NCI-H2196 treated with DMSO at 0.1 percent for 48 hours (cell line): ENCODE data around the gene RFFL.

Source experiments
- DNase-seq: peaks from one replicate; lab custom pipeline; 2025; ENCODE audit not compliant: unreplicated experiment; lab: John Stamatoyannopoulos, UW

Gene RFFL

DNA sequence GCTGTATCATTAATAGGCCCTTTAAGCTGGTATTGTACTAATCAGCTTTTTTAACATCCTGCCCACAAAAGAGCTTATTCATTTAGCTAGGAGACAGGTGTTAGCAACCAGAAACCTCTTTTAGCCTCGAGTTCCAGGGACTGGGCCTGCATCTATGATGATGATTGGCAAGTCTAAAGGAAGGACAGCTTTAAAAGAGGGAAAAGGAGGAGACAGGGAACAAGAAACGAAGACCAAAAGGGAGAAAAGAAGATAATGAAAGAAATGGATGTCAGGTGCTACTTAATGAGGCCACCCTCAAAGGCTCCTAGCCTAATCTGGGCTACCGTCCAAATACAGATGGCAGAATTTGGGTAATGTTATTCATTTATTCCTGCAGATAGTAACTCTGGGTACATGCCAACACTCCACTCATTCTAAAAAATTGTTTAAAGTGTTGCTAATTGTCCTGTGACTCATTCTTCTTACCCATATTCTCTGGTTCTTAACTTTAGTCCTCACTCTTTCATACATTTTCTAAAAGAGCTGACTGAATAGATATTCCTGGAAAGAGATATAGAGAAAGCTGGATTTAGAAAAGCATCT is 18.7 kb upstream of the RFFL start:
- peak; percentile 23 for DNase-seq

DNA sequence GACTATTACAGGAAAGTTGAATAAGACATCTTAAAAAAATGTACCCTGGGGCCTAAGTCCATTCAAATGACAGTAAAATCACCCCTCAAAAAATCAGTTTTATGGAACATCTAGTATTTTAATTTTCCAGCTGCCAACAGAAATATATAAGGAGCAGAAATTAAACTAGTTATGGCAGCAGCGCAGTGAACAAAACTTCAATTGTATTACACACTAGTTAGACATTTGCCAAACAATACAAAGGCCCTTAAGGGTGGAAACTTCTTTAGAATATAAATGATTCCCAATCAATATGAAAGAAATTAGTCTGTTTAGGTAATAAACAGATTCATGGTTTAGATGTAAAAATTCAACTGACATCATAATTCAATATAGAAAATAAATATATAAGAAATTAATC is 18.1 kb upstream of the RFFL start:
- no peak for DNase-seq

DNA sequence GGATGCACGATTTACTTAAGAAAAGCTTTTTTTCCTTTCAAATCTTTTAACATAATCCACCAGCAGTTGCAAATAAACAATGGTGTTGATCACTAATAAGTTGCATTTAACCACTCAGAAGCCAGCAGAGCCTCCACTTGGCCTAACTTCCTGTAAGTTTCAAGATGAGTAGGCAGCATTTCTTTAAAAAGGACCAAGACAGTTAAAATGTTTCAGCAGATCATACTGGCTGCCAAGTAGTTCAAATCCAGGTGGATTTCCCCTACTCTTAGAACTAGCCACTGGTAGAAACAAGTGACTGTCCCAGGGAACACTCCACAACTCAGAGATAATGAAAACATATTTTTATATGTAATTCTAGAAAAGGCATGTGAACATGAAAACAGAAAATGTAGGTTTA is 17.0 kb upstream of the RFFL start:
- DNase-seq = no peak

DNA sequence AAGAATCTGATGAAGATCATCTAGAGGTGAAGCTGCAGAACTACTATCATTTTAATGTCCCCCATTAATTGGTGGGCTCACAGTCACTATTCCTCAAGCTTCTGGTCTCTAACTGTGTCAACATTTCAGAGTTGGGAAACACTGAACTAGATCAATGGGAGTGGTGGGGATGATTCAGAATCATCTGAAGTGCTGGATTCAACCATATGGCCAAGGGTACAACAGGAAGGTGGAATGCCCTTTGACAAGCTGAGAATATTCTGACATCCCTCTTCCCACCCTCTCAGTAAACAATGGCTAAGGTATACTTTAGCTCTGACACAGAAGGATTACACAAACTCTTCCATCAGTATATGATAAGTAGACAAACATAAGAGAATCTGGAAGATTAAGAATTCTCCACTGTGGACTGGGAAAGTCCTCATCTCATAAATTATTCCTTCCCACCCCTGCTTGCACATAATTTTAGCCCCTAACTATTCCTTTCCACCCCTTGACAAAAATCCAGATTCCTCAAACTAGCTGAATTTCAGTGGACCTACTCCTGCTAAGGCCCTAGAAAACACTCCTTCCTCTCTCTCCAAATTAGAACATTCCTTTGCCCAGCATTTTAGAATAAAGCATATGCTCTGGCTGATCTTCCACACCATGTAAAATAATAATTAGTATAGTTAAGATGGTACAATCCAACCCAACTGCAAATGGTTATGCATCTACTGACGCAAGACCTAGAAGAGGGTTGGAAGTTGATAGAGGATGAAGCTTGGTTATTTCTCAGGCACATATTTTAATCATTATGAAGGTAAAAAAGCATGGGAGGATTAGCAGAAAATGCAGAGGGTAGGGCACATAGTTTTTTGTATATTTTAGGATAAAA is 16.3 kb upstream of the RFFL start:
- DNase-seq = no peak

DNA sequence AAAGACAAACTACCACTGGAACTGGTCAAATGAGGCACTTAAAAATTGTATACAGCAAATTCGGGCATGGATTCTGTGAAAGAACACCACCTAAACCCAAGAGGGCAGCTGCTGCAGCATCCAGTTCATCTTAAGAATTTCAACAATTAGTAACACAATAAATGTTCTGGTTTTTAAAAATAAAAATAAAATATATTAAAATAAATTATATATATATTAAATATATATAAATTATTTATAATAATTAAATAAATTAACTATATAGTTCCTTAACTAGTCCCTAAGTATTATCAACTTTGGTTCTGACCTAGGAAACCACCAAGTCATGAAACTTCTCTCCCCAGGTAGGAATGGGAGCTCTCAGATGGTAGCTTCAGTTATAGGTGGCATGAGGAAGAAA is 13.4 kb upstream of the RFFL start:
- DNase-seq = no peak

DNA sequence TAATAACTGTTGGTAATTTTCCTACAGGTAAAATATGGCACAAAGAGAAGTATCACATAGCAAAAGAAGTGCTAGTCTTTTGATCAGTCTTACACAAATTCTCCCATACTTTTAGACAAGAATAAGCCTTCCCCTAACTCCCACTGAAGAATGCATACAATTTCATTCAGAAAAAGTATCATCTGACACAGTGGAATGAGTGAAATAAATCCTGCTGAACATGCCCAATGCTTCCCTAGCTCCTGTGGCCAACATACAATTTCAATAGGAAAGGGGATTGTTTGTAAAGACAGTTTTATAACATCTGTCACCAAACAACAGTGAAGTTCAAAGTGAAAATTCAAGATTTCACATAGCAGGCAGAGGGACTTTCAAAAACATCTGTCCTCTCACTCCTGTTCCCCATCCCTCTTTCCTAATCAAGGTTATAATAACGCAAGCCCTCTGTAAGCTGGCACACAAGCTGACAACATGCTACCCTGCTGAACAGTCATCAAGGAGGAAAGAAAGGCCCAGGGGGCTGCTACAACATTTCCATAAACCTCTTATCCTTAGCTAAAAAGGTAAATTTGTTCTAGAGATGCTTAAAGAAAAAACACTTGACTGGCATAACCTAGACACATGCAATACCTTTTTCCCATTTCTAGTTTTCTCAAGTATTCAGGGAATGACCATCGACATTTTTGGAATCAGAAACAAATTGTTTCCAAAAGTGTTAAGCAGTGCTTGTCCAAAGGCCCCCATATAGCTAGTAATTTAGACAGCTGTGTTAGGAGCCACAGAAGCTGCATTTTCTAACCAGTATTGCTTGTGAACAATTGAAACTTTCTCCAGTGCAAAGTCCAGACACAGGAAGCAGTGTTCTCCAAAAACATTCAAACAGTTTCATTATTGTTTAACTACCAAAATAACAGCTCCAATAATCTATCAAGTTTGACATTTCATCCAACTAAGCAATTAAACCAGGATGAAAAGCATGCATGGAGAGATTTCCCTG is 11.5 kb upstream of the RFFL start:
- no peak for DNase-seq

DNA sequence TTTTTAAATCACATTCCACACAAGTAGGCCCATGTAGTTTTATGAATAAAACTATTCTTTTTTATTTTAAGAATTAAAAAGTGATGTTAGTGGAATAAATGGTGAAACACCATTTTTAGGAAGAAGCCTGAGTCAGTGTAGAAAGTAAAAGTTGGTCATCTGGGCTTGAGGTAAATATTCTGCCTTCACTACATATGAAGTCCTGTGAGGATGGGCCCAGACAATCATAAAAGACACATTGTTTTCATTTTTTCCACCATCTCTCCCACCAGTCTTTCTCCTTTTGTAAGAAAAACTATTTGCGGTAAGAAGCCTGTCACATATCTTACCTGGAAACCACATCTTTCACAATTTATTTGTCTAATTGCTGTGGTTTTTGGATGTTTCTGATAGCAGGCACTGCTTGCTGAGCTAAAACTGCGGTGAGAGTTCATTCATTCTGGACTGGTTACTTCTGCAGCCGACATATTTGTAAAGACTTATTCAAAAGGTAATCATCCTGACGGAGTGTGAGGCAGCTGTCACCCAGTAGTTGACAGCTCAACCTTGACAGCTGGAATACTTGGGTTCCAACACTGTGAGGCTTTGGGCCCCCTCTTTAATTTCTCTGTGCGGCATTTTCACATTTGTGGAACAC is 10.6 kb upstream of the RFFL start:
- DNase-seq = no peak

DNA sequence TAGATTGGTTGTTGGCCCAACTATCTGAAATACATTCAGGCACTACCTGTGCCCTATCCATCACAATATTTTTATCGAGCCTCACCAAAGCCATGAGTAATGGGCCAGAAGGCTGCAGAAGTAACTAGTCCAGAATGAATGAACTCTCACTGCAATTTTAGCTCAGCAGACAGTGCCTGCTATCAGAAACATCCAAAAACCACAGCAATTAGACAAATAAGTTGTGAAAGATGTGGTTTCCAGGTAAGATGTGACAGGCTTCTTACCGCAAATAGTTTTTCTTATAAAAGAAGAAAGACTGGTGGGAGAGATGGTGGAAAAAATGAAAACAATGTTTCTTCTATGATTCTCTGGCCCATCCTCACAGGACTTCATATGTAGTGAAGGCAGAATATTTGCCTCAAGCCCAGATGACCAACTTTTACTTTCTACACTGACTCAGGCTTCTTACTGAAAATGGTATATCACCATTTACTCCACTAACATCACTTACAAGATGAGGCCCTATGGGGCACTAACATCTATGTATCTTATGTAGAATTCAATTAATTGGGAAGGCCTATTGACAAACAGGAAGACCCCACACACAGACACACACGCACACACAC is 9.8 kb upstream of the RFFL start:
- DNase-seq = no peak

DNA sequence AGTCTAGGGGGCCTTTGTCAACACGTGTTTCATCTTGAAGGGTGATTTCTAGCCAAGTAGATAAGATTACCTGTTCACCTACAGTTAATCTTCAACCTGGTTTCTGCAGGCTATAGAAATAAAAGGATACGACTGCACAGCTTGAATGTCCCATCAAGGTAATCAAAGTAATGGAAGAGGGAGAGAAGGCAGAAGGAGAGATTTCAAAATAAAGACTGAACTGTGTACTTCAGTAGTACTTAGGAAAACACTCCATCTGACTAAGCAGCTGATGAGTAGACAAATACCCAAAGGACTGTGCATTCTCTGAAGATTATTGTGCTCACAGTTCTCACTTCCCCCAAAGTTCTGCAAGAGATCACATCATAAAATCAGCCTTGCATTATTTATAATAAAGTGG is 5.8 kb upstream of the RFFL start:
- DNase-seq = no peak

DNA sequence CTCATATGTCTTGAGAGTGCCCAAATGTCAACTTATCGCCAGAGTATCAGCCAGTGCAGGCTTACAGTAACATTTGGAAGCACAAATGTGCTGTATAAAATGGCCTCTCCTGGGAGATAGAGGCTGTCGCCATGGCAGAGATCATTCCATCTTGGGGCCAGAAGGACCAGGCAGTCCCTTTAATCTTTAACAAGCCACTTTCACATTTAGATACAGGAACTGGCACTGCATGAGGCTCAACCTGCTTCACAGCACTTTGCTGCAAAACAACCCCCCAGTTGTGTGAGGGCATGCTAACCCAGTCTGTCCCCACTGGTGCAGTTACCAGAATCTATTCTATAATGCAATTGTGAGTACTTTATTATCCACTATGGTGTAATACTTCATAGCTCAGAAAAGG is 4.7 kb upstream of the RFFL start:
- DNase-seq = no peak

DNA sequence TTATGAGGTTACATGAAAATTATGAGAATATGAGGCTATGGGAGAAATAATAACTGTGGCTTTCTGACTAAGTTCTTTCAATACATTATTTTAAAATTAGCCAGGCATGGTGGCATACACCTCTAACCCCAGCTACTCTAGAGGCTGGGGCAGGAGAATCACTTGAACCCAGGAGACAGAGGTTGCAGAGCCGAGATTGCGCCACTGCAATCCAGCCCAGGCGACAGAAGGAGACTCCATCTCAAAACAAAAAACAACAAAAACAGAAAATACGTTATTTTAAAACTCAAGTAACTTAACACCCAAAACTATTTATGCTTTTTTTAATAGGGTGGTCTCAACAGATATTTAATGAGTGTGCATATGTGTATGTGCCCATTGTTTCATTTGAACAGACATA is 2.4 kb upstream of the RFFL start:
- no peak for DNase-seq

DNA sequence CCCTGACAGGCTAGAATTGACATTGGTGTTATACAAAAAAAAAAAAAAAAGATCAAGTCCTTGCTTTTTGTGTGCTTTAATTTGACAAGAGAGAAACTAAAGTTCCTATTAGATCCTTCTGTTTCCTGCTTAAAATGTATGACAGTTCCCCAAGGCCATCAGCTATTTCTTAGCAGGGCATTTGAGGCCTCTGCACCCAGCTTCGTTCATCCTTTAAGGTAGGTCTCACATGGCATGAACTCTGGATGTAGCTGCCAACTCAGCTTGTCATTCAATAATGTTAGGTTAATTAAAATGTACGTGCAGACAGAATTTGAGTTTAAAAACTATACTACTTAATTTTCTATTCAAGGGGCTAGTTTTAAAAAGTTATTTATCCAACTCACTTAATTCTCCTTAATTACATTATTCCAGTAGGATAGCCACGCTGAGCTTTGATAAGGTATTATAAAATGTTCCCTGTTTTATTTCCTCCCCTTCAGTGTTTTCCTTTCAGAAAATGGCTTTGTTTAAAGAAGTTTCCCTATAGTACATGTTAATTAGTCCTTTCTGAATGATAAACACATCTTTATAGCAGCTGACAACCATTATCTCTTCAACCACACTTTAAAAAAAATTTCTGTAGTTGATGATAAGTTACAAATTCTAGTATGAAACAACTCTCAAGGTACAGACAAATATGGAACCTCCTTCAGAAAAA is 1.2 kb upstream of the RFFL start:
- no peak for DNase-seq

DNA sequence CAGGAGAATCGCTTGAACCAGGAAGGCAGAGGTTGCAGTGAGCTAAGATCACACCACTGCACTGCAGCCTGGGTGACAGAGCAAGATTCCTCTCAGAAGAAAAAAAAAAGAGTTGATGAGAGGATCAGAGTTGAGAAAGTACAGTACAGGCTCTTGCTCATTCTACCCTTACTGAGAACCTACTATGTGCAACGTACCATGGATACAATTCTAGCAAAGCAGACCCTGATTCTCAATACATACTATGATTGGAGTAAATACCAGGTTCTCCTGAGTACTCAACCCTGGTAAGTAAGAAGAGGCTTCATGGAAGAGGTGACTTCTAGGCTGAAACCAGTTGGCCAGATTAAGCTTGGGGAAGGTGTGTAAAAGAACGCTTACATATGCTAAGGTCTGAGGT is 1.2 kb downstream of the RFFL start:
- no peak for DNase-seq

DNA sequence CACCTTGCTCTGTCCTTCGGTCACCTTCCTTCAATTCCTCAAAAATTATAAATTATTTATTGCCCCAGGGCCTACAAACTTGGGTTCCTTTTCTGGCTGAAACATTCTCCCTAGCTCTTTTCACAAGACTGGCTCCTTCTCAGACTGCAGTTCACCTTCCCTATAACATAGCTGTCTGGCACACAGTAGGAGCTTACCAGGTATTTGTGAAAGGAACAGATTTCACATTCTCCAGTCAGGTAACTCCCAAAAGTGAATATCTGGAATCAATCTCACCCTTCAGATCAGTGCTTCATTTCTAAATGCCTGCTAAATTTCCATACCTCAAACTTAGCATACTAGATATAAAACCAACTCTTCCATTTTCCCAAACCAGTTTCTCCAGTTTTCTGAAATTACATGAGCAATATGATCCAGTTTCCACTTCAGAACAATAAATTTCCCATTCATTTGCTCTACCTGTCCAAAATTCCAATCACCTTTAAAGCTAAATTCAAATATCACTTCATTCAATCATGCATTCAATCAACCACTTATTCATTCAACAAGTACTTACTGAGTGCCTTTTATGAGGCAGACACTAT is 6.1 kb downstream of the RFFL start:
- DNase-seq = no peak

DNA sequence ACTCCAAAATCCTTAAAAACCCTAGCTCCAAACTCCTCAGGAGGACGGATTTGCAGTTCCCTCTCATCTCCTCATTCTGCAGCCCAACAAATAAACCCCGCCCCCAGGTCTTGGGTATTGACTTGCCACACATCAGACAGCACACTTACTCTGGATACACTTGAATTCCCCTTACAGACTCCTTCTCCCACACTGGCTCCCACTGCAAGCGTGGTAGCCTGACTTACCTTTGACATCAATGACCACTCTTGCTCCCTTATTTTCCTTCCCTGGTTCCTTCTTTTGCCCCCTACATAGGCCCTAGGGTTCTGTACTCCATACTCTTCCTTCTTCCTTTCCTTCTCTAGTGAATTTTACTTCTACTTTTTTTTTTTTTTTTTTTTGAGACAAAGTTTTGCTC is 7.5 kb downstream of the RFFL start:
- no peak for DNase-seq

DNA sequence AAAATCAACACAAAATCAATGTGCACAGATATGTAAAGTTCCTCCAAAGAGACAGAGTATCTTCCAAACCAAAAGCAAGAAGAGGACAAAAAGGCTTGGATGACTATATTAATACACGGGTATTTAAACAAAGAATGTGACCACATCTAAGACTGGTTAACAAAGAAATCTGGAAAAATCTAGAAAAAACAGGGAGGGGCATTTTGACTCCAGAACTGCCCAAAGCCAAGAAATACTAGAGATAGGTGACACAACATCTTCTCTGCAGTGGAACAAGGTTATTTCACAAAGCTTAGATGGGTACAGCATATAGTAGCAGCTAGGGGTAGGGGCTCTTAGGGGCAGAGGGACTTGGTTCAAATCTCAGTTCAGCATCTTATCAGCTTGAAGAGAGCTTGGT is 10.3 kb downstream of the RFFL start:
- DNase-seq = no peak

DNA sequence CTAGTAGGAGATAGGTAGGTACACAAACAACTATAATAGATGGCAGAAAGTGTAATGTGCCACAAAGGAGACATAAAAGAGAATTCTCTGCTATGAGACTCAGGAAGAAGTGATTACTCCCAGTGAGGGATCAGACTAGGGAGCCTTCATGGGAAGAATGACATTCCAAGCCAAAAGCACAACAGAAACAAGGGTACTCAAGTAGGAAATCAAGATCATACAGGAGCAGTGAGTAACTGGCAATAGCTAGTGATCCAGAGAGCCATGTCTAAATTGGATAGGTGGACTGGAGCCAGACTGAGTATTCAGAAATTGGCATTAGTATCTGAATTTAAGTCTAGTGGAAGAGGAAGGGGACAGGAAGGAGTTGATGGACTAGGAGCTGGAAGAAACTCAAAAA is 10.7 kb downstream of the RFFL start:
- DNase-seq = no peak

DNA sequence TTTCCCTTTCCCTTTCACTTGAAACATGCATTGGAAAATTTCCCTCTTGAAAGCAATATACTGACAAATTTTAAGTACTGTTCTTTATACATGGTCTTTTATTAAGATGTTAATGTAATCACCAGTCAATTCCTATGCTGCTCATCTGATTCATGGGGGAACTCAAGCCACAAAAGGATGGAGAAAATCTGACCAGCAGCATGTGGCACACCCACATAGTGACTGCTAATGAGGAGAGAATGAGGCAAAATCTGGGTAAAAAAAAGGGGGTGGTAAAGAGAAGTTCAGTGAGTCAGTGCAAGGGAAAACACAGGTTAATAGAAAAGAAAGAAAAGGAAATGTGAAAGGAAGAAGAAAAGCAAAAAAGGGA is 11.3 kb downstream of the RFFL start:
- DNase-seq = no peak

DNA sequence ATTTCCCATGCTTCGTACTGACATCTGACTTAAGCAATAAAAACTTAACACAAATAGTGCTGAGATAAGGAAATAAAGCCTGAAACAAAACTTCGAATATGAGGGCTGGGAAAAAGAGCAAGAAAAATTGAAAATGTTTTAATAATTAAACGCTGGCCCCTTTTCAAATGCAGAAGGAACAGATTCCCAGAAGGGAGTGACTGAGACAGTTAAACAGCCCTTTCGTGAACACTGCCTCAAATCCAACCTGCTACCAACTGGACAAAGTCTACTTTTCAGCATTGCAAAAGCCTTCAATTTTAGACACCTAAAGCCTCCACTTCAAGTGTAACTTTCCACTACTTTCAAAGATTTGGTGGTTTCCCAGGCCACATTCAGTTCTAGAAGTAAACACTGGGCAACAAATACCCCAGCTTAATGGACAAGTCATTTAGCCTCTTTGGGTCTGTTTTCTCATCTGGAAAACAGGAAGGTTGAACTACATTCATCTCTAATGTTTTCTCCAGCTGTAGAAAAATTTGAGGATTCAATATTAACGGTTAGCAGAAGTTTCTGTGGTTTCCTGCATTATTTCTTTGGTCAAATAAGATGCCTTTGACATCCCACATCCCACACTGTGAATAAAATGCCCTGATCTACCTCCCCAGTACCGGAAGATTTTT is 11.8 kb downstream of the RFFL start:
- DNase-seq = no peak
